HL-60 (cell line): Measurements from ENCODE around the gene AGPAT4.

Experiments
- DNase-seq, 2 experiments: peaks; one replicate each; pipeline ENCODE4 v3.0.0-alpha.2; 2010 to 2020; ENCODE audit warnings: low read depth in 1 of 2, low spot score in 1 of 2
- H3K27ac ChIP-seq: fragments of 250-450 bp; sonication (Bioruptor Pico); replicated peaks from 2 replicates; pipeline ENCODE4 v1.5.1; 2020; ENCODE audit warnings: mild to moderate bottlenecking, moderate library complexity
- H3K27me3 ChIP-seq: fragments of 250-450 bp; sonication (Bioruptor Pico); 2 replicates; pipeline ENCODE4 v1.5.1; 2021; ENCODE audit warnings: mild to moderate bottlenecking, moderate library complexity; ENCODE audit not compliant: insufficient read depth, poor library complexity, severe bottlenecking
- H3K4me3 ChIP-seq: replicated peaks from 2 replicates; pipeline ENCODE4 v1.5.1; 2011; ENCODE audit warnings: mild to moderate bottlenecking, control low read depth, low read length; ENCODE audit not compliant: insufficient read depth
- GABPA ChIP-seq: IDR thresholded peaks from 2 replicates; pipeline ENCODE4 v1.6.1; 2012; ENCODE audit warnings: low read depth
- POLR2AphosphoS5 ChIP-seq: IDR thresholded peaks from 2 replicates; pipeline ENCODE4 v1.6.1; 2012; ENCODE audit warnings: low read depth
- SPI1 ChIP-seq: IDR thresholded peaks from 2 replicates; pipeline ENCODE4 v1.6.1; 2012; ENCODE audit warnings: low read depth, mild to moderate bottlenecking, borderline replicate concordance
- TF ChIP-seq, protein P1 (sequence below): IDR thresholded peaks from 2 replicates; pipeline ENCODE4 v1.6.1; 2012; ENCODE audit warnings: low read depth; ENCODE audit not compliant: insufficient replicate concordance
- TF ChIP-seq, protein P2 (sequence below): IDR thresholded peaks from one replicate; pipeline ENCODE4 v1.5.1; 2011; ENCODE audit warnings: low read length, control low read depth, inconsistent platforms; ENCODE audit not compliant: insufficient read depth

AGPAT4 gene

DNA sequence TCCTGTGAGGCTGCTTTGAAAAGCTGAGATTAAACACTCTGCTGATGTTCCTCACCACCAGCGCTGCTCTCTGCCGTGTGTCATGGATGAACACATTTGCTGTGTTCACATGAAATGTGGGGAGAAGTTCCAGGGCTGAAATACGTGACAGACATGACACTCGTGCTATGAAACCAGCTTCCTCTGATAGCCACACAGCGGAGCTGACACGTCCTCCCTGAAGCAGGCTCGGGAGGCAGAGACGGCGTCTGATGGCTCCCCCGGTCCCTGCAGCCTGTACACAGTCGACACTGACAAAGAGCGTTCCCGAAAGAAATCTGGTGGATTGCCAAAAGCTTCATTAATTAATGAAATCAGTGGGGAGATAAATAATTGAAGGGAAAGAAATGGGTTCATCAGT is 17.5 kb downstream of the AGPAT4 start:
- Histone ChIP-seq H3K27ac (no peak overlapping the region), H3K4me3 (no peak overlapping the region), H3K27me3 (no peaks in the 10 kb centered on the region)
- TF ChIP-seq GABPA: no peak
- no peak for TF ChIP-seq POLR2AphosphoS5
- TF ChIP-seq, protein P1, sequence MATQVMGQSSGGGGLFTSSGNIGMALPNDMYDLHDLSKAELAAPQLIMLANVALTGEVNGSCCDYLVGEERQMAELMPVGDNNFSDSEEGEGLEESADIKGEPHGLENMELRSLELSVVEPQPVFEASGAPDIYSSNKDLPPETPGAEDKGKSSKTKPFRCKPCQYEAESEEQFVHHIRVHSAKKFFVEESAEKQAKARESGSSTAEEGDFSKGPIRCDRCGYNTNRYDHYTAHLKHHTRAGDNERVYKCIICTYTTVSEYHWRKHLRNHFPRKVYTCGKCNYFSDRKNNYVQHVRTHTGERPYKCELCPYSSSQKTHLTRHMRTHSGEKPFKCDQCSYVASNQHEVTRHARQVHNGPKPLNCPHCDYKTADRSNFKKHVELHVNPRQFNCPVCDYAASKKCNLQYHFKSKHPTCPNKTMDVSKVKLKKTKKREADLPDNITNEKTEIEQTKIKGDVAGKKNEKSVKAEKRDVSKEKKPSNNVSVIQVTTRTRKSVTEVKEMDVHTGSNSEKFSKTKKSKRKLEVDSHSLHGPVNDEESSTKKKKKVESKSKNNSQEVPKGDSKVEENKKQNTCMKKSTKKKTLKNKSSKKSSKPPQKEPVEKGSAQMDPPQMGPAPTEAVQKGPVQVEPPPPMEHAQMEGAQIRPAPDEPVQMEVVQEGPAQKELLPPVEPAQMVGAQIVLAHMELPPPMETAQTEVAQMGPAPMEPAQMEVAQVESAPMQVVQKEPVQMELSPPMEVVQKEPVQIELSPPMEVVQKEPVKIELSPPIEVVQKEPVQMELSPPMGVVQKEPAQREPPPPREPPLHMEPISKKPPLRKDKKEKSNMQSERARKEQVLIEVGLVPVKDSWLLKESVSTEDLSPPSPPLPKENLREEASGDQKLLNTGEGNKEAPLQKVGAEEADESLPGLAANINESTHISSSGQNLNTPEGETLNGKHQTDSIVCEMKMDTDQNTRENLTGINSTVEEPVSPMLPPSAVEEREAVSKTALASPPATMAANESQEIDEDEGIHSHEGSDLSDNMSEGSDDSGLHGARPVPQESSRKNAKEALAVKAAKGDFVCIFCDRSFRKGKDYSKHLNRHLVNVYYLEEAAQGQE: no peak
- TF ChIP-seq, protein P2, sequence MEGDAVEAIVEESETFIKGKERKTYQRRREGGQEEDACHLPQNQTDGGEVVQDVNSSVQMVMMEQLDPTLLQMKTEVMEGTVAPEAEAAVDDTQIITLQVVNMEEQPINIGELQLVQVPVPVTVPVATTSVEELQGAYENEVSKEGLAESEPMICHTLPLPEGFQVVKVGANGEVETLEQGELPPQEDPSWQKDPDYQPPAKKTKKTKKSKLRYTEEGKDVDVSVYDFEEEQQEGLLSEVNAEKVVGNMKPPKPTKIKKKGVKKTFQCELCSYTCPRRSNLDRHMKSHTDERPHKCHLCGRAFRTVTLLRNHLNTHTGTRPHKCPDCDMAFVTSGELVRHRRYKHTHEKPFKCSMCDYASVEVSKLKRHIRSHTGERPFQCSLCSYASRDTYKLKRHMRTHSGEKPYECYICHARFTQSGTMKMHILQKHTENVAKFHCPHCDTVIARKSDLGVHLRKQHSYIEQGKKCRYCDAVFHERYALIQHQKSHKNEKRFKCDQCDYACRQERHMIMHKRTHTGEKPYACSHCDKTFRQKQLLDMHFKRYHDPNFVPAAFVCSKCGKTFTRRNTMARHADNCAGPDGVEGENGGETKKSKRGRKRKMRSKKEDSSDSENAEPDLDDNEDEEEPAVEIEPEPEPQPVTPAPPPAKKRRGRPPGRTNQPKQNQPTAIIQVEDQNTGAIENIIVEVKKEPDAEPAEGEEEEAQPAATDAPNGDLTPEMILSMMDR: no peak
- TF ChIP-seq SPI1: no peak
- no peak for DNase-seq

DNA sequence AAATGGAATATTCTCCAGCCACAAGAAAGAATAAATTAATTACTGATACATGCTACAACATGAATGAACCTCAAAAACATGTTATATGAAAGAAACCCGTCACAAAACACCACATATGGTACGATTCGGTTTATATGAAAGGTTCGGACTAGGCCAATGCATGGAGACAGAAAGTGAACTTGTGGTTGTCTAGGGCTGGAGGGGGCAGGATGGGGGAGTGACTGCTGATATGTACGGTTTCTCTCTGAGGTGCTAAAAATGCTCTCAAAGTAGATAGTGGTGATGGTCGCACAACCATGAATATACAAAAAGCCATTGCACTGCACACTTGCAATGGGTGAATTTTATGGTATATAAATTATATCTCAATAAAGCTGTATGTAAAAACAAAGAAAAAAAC is 18.3 kb downstream of the AGPAT4 start:
- Histone ChIP-seq H3K27me3 (no peaks in the 10 kb centered on the region), H3K4me3 (no peak overlapping the region), H3K27ac (no peak overlapping the region)
- TF ChIP-seq POLR2AphosphoS5 (no peak), SPI1 (no peak), GABPA (no peak)
- TF ChIP-seq, protein P2: no peak
- TF ChIP-seq, protein P1: no peak
- no peak for DNase-seq

DNA sequence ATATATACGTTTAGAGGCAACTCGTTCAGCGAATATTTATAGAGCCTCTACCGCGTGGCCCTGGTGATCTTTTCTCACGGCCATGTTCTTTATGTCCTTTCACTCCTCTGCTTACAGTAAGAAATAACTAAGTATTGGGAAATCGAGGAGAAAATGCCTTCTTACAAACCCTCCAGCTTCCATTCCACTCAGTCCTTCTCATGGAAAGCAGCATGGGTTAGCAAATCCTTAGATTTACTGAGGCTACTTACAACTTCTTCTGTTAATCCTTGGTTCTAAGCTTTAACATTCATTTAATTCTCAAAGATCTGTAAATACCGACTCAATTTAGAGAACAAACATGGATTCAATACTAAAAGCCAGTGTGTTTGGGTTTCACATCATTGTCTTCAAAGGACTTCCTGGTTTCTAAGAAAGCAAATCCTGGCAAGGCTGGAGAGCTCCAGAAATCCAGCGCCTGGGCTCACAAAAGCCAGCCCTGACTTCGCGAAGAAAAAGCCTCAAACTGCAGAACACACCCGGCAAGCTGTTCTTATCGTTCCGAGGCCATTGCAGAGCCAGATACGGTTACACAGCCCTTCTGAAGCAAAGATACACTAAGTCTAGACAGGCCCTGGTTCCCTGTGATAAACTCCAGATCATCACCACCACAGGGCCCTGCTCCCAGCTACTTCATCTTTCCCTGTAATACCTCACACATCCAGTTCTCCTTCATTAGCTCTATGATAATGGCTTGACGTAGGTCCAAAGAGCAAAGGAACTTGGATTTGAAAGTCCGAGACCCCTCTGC is 19.2 kb downstream of the AGPAT4 start:
- Histone ChIP-seq H3K27me3 (no peaks in the 10 kb centered on the region), H3K27ac (no peak overlapping the region), H3K4me3 (no peak overlapping the region)
- no peak for DNase-seq
- TF ChIP-seq, protein P2: no peak
- no peak for TF ChIP-seq GABPA
- TF ChIP-seq POLR2AphosphoS5: no peak
- TF ChIP-seq, protein P1: no peak
- no peak for TF ChIP-seq SPI1
